GM21737 (cell line): ENCODE results near the gene TOP1.
A peak's percentile ranks its signal among the peaks of the same experiment; 100 is the strongest.

Experiments
- ATAC-seq: cut with Tn5 transposase; IDR thresholded peaks from one replicate; pipeline ENCODE4 v1.9.1; 2021; ENCODE audit warnings: mild to moderate bottlenecking, moderate library complexity; ENCODE audit not compliant: unreplicated experiment

TOP1 gene

DNA sequence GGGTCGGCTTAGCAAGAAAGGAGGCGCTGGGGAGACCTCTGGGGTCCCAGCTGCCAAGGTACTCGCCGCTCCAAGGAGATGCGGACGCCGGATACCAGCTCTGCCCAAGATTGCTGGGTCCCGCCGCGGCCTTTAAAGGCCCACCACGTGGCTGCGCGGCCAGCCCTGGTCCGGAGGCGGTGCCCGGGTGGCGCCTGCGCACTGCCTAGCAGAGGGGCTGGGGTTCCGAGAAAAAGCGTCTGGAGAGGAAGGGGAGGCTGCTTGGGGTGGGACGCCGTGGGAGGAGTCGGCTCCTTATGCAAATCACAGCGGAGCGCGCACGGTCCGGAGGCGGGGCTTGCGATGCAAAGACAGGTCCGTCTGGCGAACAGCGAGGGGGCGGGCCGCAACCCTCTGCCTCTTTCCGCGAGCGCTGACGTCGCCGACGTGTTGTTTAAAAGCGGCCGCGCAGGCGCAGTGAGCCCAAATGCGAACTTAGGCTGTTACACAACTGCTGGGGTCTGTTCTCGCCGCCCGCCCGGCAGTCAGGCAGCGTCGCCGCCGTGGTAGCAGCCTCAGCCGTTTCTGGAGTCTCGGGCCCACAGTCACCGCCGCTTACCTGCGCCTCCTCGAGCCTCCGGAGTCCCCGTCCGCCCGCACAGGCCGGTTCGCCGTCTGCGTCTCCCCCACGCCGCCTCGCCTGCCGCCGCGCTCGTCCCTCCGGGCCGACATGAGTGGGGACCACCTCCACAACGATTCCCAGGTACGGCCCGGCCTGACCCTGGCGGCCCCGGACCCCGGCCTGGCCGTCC is at the start of gene TOP1:
TOP1 (plus strand) TSS at position 464 of the 791 bp plus-strand sequence; CDS start at position 710, 246 bp downstream.
- ATAC-seq = peak; percentile 94

DNA sequence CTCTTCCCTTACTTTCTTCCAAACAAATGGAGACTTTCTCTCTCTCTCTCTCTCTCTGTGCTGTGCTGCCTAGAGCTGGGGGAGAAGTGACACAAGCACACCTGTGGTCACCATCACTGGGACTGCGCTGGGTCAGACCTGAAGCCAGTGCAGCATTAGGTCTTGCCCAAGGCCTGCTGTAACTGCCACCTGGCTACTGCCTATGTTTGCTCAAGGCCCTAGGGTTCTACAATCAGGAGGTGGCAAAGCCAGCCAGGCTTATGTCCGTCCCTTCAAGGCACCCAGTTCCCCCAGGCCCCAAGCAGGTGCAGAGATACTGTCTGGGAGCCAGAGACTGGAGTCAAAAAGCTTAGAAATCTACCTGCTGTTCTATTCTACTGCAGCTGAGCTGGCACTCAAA is 49.4 kb upstream of the TOP1 start:
- no peak for ATAC-seq

DNA sequence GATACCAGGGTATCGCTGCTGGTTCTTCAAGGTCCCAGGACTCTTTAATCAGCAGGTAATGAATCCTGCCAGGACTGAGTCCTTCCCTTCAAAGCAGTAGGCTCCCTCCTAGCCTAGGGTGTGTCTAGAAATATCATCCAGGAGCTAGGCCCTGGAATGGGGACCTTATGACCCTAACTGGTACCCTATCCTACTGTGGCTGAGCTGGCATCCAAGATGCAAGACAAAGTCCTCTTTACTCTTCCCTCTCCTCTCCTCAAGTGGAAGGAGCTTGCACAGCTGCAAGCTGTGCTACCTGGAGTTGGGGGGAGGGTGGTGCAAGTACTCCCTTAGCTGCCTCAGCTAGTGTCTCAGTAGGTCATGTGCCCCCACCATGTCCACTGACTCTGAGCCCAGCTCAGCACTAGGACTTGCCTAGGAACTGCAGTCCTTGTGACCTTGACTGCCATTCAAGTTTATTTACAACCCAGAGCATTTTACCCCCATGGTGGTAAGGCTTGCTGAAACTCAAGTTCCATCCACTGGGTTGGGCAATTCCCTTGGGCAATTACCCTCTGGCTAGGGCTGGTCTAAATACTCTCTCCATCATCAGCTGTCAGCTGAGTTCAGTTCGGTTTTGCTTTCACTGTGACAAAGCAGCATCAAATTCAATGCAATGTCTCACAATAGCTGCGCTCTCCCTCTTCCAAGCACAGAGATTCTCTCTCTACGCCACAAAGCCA is 48.4 kb upstream of the TOP1 start:
- ATAC-seq = peak; percentile 53

DNA sequence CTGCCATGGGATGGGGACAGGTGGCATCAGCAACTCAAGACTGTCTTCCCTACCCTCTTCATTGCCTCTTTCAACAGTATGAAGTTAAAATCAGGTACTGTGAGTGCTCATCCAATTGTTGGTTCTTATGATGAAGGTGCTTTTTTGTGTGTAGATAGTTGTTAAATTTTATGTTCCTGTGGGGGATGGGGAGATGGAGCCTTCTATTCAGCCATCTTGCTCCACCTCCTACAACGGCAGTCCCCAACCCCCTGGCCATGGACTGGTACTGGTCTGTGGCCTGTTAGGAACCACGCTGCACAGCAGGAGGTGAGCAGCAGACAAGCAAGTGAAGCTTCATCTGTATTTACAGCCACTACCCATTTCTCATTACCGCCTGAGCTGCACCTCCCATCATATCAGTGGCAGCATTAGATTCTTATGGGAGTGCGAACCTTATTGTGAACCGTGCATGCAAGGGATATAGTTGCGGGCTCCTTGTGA is 47.8 kb upstream of the TOP1 start:
- no peak for ATAC-seq

DNA sequence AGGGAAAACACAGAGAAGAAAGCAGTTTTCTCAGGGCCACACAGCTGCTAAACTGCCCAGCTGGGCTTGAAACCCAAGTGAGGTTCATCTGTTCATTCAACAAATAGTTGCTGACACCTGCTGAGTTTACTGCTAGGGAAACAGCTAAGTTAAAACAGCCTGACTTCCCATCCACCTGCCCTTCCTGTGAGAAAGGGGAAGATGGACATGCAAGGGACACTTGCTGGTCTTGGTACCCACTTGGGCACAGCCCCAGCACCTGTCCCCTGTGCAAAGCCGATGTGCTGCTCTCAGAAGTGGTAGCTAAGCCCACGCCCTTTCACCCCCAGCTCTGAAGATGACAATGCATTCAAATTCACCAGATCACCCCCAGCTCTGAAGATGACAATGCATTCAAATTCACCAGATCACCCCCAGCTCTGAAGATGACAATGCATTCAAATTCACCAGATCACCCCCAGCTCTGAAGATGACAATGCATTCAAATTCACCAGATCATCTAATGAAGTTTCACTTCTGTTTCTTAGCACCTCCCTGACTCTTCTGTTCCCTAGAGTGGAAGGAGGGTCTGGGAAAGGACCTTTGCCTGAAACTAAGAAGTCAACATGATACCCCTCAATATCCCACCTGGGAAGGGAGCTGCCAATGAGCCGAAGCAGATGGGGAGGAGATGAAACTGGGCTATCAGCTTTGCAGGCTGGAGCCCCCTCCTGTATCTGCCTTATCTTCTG is 46.0 kb upstream of the TOP1 start:
- ATAC-seq = no peak

DNA sequence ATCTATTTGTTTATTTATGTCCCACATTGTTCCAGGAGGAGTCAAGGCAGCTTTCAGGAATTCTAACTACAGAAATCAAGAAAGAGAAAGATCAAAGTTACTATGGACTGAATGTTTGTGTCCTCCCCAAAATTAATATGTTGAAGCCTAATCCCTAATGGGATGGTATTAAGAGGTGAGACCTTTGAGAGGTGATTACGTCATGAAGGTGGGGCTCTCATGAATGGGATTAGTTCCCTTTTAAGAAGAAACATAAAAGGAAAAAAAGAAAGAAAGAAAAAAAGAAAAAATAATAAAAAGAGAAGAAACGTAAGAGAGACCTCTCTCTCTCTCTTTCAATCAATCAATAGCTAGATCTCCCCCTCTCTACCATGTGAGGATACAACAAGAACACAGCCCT is 44.7 kb upstream of the TOP1 start:
- ATAC-seq = no peak

DNA sequence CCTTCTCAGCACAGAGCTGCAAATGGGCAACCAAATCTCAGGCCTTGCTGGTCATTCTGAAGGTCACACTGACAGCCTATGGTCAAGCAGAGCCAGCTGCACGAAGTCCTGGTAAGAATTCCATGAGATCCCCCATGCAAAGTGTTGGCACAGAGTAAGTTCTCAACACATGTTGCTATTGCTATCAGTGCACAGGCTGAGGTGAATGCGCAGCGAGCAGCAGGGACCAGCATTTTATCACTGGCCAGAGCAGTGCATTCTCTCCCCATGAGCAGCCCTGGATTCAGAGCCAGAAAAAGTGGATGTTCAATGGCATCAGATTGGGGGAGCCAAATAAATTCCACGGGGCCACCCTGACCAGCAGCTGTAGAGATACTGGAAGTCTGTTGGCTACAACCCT is 44.1 kb upstream of the TOP1 start:
- no peak for ATAC-seq

DNA sequence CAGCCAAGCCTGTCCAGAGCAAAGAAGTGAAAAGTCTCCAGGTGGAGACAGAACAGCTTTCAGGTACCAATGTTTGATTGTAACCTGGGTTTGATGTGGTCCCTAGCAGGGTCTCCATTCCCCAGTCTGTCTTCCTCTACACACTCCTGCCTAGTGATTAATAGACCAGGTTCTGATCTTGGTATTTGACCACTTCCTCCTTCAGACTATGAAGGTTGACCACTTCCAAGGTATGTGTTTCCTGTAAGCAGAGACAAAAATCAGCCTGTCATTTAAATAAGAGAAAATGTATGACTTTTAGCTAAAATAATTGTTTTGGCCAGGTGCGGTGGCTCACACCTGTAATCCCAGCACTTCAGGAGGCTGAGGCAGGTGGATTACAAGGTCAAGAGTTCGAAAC is 41.8 kb upstream of the TOP1 start:
- no peak for ATAC-seq

DNA sequence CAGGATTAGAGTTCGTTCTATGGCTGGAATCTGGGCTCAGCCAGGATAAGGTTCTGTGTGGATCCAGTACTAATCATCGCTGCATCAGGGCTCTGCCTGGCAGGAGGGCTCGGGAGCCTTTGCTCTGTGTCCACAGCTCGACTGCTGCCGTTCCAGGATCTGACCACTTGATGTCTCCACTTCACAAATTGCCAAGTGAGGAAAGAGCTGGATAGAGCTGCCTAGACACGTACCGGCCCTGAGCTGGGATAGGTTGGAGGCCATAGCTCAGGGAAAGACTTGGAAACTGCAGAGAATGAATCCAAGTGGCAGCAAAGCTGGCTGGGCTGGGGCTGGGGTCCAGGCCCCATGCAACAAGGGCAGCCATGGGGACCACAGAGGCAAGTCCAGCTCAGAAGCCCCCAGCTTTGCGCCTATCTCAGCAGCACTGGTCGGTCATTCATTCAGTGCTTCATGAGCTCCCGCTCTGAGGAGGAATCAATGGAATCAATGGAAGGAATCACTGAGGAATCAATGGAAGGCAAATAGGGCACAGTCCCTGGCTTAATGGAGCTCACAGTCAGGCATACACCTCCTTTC is 38.0 kb upstream of the TOP1 start:
- peak; percentile 50 for ATAC-seq

DNA sequence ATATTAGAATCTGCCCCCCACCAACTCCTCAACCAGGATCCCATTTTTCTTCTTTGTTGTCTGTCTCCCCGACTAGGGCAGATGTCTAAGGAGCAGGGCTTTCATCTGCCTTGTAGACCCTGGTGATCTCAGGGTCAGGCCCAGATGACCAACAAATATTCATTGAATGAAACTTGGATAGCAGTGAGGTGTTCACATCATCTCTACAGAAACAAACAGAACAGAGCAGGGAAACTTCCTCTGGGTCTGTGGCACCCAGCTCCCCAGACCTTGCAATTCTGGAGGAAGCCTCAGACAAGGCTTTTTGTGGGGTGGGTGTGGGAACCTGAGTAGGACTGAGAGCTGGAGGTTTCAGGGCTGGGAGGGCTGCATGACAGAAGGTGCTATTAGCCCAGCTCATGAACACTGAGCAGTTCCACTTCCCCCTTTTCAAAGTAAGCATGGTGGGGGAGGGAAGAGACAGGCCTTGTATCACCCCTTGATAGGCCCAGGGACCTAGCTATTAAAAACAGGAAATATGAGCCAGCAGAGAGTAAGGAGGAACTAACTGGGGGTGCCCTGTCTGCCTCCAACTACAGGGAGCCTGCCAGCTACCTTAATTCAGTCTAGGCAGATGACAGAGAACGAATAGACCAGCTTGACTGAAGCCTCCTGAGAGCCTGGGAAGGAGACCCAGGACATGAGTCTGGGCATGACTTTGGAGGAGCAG is 37.3 kb upstream of the TOP1 start:
- ATAC-seq = peak; percentile 93

DNA sequence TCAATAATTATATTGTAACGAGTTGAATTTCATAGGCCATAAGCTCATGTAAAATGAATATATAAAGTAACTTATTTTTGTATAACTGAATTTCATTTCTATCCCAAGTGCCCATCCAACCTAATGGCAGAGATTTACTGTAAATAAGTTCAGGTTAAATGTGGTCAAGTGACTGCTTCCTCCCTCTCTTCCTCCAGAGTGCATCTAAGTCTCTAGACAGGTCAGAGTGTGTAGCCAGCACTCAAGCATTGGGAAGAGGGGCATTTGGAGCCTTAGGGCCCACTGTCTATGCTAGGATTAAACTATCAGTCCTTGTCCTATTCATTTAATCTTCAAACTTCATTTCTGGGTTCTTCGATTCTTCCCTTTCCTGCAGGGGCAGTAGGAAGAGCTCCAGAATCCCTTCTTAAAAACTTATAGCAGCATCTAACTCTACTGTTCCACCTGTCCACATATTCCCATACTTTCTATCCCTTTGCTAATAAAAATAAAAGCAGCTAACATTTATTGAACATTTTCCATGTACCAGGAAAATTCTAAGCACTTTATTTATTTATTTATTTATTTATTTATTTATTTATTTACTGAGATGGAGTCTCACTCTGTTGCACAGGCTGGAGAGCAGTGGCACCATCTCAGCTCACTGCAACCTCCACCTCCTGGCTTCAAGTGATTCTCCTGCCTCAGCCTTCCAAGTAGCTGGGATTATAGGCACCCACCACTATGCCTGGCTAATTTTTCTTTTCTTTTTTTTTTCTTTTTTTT is 36.1 kb upstream of the TOP1 start:
- ATAC-seq = no peak

DNA sequence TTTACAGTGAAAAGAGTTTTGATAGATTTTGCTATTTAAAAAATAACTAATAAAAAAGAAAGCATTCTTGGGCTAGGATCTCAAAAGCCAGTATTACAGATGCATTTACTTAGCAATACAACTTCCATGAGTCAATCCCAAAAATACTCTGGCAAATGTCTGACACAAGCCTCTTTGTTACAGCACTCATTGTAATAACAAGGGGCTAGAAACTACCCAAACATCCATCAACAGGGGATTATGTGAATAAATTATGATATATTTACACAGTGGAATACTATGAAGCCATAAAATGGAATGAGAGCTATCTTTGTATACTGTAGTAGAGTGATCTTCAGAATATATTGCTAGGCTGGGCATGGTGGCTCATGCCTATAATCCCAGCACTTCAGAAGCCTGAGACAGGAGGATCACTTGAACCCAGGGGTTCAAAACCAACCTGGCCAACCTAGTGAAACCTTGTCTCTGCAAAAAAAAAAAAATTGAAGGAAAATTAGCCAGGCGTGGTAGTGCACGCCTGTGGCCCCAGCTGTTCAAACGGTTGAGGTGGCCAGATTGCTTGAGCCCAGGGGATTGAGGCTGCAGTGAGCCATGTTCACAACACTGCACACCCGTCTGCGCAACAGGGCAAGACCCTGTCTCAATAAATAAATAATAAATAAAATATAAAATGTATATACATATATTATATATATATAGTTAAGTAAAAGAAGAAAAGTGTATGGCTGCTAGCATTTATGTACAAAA is 34.7 kb upstream of the TOP1 start:
- no peak for ATAC-seq

DNA sequence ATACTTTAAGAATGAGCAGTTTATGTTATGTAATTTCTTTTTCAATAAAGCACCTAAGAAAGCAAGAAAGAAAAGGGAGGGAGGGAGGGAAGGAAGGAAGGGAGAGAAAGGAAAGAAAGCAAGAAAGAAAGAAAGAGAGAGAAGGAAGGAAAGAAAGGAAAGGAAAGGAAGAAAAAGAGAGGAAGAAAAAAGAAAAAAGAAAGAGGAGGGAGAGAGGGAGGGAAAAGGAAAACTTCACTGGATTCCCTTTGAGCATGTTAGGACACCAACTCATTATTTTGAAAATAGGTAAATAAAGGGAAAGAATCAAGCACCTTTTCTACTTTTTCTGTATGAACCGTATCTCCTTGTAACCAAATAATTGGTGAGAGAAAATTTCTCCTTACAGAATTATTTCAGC is 32.3 kb upstream of the TOP1 start:
- ATAC-seq = no peak

DNA sequence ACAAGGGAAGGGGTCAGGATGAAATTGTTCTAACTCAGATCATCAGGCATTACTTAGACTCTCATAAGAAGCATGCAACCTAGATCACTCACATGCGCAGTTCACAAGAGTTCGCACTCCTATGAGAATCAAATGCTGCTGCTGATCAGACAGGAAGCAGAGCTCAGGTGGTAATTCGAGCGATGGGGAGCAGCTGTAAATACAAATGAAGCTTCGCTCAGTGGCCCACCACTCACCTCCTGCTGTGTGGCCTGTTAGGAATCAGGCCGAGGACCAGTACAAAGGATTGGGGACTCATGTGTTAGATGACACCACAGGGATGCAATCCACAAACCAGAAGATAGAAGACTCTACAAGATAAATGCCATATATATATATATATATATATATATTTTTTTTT is 31.5 kb upstream of the TOP1 start:
- no peak for ATAC-seq

DNA sequence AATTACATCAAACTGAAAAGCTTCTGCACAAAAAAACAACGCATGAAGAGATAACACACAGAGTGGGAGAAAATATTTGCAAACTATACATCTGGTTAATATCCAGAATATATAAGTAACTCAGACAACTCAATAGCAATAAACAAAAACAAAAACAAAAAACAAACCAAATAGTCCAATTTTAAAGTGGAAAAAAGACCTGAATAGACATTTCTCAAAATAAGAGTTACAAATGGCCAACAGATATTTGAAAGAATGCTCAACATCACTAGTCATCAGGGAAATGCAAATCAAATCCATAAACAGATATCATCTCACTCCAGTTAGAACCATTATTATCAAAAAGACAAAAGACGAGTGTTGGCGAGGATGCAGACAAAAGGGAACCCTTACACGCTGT is 28.8 kb upstream of the TOP1 start:
- ATAC-seq = no peak

DNA sequence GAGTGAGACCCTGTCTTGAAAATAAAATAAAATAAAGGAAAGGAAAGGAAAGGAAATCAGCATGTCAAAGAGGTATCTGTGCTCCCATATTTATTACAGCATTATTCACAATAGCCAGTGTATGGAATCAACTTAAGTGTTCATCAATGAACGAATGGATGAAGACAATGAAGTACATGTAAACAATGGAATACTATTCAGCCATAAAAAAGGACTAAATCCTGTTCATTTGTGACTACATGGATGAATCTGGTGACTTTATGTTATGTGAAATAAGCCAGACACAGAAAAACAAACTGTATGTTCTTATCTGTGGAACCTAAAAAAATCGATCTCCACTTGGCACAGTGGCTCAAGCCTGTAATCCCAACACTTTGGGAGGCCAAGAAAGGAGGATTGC is 28.0 kb upstream of the TOP1 start:
- ATAC-seq = no peak

DNA sequence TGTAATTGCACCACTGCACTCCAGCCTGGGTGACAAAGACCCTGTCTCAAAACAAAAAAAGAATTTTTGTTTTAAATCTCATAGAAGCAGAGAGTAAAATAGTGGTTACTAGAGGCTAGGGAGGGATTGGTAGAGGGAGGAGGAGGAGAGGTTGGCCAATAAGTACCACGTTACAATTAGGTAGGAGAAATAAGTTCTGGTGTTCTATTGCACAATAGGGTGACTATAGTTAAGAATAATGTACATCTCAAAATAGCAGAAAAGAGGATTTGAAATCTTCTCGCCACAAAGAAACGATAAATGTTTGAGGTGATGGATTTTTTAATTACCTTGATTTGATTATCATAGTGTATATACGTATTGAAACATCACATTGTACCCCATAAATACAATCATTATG is 27.1 kb upstream of the TOP1 start:
- no peak for ATAC-seq

DNA sequence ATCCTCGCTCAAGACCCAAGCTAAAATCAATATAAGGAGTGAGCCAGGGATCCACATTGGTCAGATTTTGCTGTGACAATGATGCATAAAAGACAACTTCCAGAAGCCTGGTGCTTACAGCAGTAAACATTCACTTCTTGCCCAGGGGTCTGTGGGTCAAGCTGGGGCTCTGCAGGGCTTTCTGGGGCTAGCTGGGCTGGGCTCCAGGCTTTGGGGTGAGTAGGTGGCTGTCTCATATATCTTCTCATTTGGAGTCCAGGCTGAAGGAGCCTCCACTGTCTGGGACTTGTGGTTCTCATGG is 25.8 kb upstream of the TOP1 start:
- ATAC-seq = no peak

DNA sequence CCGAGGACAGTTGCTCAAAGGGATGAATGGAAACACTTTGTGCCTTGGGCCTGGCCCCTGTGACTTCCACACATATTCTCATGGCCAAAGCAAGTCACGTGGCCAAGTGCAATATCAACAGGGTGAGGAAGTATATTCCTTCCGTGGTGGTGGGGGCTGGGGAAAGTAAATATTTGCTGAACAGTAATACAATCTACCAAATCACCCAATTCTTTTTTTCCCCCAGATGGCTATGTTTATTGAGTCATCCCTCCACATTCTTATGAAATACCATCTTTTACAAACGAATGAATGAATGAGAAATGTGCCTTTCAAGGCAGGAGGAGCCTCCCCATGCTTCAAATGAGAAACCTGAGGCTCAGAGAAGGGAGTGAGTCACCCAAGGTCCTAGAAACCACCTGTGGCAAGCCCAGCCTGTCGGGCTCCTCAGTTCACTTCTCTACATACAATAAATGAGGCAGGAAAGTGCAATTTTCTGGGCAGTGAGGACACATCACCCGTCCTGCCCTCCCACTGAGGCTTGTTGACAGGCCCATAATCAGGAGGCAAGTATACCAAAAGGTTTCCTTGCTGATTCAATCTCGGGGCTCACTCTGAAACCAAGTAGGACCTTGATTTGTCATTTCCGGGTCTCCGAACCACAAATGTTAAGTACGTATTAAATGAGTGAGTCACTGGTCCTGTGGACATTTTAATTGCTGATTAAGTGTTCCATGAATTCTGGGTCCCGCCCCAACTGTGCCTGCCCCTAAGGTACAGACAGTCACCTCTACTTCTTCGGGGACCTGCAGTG is 25.3 kb upstream of the TOP1 start:
- no peak for ATAC-seq
